HG02840 (cell line): Measurements from ENCODE around the gene CFTR.

Source experiments
- ATAC-seq: cut with Tn5 transposase; IDR thresholded peaks from one replicate; pipeline ENCODE4 v1.9.1; 2021; ENCODE audit warnings: mild to moderate bottlenecking, moderate library complexity, moderate number of reproducible peaks; ENCODE audit not compliant: unreplicated experiment, low FRiP score

CFTR gene

DNA sequence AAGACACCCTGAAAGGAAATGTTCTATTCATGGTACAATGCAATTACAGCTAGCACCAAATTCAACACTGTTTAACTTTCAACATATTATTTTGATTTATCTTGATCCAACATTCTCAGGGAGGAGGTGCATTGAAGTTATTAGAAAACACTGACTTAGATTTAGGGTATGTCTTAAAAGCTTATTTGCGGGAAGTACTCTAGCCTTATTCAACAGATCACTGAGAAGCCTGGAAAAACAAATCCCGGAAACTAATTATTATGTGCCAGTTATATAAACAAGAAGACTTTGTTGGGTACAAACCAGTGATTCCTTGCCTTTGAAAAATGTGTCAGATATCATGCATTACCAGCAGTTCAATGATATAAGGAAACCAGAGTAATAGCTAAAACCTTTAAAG is 160.1 kb downstream of the CFTR start:
- ATAC-seq = no peak

DNA sequence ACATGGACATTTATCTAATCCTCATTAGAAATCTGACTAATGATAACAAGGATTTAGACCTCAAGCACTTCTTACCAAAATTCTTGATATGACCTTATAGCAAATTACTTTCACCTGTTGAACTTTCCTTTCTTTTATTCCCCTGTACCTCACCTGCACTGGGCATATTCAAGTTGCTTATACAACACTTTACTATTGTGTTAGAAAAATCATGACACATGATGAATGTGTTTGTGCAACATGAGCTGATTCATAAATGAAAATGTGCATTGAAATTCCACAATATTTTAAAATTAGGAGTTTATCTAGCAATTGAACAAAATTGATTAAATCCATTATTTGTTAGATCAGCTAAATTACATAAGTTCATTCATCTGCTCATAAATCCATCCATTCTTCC is 160.6 kb downstream of the CFTR start:
- no peak for ATAC-seq

DNA sequence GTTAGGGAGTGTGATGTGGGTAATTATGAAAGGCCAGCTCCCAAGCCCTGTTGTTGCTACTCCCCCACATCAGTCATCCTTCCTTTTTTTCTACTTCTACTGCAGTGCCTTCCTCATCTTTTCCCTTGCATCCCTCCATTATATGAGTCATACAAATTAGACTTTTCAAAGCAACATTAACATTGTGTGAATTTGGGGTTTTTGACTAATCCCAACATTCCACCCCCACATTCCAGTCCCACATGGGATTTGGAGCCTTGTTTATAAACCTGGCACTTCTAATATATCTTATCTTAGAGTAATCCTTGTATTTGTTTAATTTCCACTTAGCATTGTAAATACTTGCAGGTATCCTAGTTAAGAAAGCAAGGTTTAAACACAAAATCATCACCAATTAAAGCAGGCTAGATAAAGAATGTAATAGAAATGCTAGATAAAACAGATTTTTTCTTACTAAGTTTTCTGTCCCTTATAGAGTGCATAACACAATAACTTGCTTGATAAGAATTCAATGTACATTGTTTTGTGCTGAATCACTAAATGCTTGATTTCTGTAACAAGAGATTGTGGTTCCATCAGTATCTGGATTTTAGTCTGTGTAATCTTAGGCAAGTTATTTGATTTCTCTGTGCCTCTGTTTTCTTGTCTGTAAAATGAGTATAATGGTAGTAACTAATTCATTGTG is 165.8 kb downstream of the CFTR start:
- no peak for ATAC-seq

DNA sequence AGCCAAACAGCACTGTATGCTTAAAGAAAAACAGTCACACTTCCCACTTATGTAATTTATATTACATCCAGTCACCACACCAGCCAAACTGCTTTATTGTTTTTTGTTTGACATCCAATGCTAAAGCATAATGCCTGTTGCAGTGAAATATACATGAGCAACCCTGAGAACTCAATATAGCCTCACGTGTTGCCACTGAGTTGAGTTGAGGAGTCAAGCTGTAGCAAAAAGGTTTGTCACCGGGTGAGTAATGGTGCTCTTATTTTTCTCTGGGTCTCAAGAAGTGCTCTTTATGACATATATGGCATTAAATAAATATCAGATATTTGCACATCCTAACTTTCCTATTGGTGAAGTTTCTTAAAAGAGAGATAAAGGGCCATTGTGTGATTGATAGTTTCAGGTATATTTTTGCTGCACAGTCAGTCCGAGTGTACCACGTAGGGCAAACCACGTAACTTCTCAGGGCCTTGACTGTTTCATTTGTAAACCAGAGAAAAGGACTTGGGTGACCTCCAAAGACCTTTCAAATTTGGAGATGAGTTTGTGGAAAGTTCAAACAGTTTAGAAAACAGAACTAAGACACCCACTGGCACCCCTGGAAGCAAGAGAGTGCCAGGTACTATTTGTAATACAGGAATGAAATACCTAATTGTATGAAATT is 168.5 kb downstream of the CFTR start:
- ATAC-seq = no peak

DNA sequence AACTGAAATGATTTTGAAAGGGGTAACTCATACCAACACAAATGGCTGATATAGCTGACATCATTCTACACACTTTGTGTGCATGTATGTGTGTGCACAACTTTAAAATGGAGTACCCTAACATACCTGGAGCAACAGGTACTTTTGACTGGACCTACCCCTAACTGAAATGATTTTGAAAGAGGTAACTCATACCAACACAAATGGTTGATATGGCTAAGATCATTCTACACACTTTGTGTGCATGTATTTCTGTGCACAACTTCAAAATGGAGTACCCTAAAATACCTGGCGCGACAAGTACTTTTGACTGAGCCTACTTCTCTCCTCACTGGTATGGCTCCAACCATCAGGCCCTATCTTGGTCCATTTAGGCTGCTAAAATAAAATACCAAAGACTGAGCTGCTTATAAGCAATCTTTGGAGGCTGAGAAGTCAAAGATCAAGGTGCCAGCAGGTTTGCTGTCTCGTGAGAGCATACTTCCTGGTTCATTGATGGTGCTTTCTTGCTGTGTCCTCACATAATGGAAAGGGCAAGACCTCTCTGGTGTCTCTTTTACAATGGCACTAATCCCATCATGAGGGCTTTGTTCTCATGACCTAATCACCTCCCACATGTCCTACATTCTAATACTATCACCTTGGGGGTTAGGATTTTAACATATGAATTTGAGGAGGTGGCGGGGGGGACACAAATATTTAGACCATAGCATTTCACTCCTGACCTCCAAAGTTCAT is 173.3 kb downstream of the CFTR start:
- no peak for ATAC-seq

DNA sequence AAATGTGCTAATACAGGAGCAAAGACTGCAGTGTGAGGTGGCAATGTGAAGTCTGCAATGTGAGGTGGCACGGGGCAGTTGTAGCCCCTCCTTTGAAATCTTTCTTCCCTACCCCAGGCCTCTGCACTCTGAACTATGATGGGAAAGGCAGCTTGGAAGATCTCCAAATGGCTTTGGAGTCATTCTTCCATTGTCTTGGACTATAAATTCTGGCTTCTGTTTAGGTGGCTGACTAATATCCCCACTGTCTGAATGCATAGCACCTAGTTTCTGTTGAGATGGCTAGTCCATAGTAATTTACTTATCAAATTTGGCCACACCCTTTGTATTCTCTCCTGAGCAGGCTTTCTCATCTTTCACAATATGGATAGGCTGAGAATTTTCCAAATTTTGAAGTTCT is 175.0 kb downstream of the CFTR start:
- ATAC-seq = no peak

DNA sequence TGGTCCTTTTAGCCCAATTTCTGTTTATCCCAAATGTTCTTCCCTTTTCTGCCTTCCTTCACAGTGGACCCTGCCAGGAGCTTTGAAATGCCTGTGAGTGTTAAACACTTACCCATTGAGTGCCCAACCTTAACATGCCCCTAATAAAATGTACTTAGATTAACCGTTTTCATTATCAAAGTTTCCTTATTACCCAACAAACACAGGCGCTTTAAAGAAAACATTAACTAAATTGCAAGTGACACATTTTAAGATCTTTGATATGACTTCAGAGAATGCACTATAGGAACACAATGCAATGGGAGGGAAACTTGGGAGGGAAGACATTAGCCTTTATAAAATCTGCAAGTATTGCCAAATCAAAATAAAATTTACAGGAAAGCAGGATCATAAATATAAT is 177.0 kb downstream of the CFTR start:
- no peak for ATAC-seq

DNA sequence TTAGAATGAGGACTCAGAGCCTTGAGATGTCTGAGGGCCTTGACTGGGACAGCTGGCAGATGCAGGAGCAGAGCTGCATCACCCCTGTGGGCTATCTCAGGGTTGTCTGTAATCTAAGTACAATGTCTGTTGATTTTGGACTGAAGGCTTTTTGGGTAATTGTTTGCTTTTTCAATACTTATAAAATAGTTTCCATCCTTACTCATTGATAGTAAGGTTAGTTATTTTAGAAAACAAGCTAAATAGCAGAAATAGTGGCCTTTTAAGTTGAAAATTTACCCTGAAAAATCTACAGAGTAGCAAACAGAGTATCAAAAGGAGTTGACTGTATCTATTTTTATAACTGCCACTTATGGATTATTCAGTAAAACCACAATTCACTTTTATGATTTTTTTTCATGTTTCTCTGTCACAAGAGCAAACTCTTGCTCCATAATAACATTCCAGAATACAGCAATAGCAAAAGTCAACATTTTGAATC is 179.7 kb downstream of the CFTR start:
- no peak for ATAC-seq

DNA sequence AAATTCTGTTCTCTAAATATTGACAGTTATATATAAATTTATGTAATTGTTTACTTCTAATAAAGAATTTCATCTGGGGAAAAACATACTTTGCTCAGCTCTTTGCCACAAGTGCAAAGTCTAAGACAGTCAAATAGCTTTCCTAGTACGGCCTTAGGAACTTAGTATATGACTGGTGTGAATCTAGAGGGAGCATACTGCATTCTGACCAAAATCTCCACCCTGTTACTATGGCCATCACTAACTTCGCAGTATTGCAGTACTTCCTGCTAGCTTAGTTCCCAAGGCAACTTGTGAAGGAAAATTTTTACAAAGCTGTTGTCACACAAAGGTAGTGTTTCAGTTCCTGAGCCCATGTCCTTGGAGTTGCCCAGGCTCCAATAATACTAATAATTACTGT is 181.5 kb downstream of the CFTR start:
- ATAC-seq = no peak

DNA sequence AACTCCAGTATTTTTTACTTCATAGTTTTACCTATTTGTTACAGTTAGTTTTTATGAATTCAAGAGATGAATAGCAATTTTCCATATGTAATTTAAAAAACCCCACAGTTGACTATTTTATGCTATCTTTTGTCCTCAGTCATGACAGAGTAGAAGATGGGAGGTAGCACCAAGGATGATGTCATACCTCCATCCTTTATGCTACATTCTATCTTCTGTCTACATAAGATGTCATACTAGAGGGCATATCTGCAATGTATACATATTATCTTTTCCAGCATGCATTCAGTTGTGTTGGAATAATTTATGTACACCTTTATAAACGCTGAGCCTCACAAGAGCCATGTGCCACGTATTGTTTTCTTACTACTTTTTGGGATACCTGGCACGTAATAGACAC is 184.2 kb downstream of the CFTR start:
- ATAC-seq = no peak

DNA sequence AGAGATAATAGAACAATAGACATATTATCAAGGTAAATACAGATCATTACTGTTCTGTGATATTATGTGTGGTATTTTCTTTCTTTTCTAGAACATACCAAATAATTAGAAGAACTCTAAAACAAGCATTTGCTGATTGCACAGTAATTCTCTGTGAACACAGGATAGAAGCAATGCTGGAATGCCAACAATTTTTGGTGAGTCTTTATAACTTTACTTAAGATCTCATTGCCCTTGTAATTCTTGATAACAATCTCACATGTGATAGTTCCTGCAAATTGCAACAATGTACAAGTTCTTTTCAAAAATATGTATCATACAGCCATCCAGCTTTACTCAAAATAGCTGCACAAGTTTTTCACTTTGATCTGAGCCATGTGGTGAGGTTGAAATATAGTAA is 185.5 kb downstream of the CFTR start:
- ATAC-seq = no peak

DNA sequence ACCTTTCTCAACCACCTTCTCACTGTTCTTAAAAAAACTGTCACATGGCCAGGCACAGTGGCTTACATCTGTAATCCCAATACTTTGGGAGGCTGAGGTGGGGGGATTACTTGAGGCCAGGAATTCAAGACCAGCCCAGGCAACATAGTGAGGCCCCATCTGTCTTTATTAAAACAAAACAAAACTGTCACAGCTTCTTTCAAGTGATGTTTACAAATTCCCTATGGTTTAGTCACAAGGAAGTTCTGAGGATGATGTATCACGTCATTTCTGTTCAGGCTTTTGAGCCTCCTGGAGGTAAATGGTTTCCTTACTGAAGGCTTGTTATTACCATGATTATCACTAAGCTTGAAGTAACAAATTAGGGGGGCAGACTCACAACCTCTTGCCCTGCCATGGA is 186.2 kb downstream of the CFTR start:
- no peak for ATAC-seq

DNA sequence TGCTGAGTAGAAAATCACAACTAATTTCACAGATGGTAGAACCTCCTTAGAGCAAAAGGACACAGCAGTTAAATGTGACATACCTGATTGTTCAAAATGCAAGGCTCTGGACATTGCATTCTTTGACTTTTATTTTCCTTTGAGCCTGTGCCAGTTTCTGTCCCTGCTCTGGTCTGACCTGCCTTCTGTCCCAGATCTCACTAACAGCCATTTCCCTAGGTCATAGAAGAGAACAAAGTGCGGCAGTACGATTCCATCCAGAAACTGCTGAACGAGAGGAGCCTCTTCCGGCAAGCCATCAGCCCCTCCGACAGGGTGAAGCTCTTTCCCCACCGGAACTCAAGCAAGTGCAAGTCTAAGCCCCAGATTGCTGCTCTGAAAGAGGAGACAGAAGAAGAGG is 186.9 kb downstream of the CFTR start:
- ATAC-seq = no peak

DNA sequence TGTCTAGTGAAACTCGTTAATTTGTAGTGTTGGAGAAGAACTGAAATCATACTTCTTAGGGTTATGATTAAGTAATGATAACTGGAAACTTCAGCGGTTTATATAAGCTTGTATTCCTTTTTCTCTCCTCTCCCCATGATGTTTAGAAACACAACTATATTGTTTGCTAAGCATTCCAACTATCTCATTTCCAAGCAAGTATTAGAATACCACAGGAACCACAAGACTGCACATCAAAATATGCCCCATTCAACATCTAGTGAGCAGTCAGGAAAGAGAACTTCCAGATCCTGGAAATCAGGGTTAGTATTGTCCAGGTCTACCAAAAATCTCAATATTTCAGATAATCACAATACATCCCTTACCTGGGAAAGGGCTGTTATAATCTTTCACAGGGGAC is 187.6 kb downstream of the CFTR start:
- ATAC-seq = no peak

DNA sequence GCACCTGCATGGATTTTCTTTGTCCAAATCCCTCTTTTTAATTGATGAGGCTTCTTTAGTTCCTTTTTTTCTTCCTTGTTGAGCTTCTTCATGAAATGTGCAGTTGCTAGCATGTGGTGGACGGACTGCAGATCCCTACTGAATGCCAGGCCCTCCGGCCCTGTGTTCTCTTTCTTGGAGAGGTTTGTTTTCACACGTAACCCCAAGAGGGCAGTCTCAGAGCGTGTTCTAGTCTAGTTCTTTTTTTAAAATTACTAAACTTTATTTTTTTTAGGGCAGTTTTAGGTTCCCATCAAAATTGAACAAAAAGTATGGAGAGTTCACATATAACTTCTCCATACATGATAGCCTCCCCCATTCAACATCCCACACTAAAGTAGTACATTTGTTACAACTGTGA is 190.0 kb downstream of the CFTR start:
- no peak for ATAC-seq

DNA sequence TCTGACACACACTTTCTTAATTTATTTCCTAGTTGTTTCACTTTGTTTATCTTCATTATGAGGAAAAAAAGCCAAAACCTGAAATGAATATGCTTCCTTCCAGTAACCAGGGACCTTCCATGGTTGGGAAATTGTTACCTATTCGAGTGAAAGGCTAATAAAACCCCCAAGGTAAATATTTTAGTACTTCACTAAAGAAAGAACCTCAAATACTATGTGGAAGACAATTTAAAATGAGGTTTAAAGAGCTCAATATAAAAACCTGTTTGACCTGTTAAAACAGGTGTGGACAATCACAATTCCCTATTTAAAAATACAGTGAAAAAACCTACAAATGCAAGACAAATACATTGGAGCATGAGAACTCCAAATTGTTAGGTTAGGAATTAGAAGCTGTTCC is 192.6 kb downstream of the CFTR start:
- no peak for ATAC-seq

DNA sequence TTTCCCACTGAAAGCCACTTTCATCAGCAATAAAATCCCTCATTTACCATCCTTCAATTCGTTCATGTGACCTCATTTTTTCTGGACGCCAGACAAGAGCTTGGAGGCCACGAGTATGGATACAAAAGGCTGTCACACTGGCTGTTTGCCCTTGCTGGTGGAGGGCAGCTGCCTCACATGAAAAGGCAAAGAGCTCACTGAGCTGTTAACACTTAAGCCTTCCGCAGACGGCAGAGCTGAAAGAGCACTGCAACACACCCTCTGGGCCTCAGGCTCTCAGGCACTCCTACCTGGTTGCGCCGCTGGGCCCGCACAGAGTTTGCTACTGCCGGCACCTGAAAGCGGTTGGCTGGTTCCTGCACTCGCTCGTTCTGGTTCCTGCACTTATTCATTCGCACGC is 193.5 kb downstream of the CFTR start:
- ATAC-seq = no peak

DNA sequence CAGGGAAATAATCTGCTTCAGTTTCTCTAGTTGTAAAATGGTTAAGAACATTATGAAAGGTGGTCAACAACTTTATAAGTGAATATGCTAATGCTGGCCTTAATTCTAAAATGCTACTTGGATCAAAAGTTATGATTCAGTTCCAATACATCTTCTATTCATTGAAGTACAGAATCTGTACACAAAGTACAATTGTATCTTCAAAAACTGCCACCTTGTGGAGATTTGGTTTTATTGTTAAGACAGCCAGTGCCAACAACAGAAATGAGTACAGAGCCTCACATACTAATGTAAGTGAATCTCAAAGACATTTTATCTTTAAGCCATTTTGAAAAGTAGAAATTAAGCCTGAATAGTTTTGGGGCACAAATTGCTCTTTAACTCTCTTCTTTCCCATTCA is 194.0 kb downstream of the CFTR start:
- no peak for ATAC-seq

DNA sequence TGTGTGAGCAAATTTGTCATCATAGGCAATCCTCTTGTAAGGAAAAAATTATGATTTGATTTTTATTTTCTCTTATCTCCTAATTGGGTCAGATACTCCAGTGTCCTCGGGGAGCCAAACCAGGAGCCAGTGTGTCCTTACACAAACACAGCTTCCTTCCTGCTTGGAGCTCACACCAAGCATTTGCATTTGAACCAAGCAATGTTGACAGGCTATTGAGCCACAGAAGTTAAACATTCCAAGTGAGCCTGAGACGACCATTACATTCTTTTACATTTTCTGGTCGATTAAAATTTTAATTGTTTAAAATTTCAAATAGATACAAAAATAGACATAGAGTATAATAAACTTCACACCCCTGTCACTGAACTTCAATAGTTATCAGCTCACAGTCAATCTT is 194.8 kb downstream of the CFTR start:
- no peak for ATAC-seq

DNA sequence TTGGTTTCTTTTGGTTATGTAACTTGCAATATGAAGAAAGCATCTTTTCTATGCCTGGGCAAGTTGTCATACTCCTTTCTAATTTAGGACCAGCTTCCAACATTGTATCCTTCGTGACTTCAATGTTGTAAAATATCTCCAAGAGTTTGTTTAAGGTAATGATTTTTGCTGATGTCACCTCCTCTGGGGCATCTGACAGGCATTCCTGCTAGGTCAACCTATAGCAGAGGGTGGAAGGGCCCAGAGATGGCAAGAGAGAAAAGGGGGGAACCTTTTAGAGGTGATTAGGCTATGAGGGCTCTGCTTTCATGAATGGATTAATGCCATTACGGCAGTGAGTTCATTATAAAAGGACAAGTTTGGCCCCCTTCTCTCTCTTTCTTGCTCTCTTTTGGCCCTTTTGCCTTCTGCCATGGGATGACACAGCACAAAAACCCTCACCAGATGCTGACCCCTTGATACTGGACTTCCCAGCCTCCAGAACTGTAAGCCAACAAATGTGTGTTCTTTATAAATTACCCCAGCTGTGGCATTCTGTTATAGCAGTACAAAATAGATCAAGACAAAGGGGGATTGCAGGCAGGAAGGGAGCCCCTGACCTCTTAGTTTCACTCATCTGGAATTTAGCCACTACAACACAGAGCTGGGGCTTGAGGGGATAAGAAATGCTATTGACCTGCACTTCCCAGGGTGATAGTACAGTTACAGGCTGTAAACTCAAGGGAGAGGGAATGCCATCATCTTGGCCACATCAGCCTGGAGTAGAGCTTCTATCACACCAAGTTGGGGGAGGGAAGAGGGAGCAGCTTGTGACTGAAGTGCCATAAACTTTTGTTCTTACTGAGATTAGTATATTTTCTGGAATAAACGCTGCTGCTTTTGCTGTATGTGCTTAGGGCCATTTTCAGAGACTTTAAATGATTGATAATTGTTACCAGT is 195.9 kb downstream of the CFTR start:
- no peak for ATAC-seq

DNA sequence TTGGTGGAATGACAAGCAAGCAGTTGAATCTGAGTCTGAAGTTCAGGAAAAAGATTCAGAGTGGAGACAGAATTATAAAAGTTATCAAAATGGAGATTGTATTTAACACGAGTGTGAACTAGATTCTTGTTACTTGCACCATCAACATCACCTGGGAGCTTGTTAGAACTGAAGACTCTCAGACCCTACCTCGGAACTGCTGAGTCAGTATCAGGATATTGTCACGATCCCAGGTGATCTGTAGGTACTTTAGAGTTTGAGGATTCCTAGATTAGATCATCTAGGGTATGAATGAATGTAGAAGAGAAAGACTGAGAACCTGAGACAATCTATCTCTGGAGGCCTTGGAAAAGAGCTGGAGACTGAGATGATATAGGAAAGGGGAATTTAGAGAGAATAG is 199.3 kb downstream of the CFTR start:
- ATAC-seq = no peak
